ENCODE data around the gene GRM4.

DNA sequence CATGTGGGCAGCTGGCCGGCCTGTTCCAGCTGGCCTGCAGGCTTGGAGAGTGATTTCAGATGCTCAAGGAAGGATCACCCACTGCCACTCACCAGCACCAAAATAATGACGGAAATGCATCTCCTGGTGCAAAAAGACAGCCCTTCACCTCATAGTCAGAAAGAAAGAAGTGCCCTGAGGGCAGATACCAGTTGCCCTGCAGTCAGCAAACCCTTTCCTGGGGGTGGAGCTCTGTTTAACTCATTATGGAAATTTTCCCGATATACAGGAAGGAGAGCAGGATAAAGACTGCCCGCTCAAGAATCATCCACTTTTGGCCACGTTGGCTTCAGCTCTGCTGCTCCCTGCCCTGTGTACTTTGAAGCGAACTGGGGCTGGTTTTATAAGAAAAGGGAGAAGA lies 127.9 kb downstream of the GRM4 start:
- TF ChIP-seq, protein P1, sequence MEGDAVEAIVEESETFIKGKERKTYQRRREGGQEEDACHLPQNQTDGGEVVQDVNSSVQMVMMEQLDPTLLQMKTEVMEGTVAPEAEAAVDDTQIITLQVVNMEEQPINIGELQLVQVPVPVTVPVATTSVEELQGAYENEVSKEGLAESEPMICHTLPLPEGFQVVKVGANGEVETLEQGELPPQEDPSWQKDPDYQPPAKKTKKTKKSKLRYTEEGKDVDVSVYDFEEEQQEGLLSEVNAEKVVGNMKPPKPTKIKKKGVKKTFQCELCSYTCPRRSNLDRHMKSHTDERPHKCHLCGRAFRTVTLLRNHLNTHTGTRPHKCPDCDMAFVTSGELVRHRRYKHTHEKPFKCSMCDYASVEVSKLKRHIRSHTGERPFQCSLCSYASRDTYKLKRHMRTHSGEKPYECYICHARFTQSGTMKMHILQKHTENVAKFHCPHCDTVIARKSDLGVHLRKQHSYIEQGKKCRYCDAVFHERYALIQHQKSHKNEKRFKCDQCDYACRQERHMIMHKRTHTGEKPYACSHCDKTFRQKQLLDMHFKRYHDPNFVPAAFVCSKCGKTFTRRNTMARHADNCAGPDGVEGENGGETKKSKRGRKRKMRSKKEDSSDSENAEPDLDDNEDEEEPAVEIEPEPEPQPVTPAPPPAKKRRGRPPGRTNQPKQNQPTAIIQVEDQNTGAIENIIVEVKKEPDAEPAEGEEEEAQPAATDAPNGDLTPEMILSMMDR (IDR thresholded peaks at IDR 0.05), result no peak
- no peak for TF ChIP-seq POLR2A (IDR thresholded peaks at IDR 0.05)

Data from right lobe of liver (tissue), 4 donors.